Erythroblast (primary cell): ENCODE measurements around the gene PPP3CA.

Experiments used
- GATA1 ChIP-seq: IDR thresholded peaks from 2 replicates; pipeline ENCODE4 v1.6.1; 2011; ENCODE audit warnings: low read depth, mild to moderate bottlenecking, control low read depth, low read length, moderate library complexity
- POLR2A ChIP-seq: IDR thresholded peaks from 2 replicates; pipeline ENCODE4 v1.6.1; 2011; ENCODE audit warnings: mild to moderate bottlenecking, low read length

DNA sequence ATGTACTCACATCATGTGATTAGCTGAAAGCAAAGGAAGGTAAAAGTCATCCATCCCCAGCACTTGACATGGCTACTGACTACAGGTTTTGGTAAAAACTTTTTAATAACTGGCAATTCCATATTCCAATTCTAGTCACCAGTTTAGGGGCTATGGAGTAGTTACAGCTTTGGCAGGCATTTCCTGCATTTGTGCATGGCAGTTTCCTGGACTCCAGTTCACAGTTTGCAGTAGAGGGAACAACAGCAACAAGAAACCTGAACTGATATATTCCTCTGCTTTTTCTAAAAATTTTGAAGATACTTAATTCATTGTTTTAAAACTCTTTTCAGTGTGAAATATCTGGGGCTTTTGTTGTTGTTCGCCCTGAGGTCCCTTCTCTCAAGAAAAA, 184.3 kb downstream of the PPP3CA start:
- no peak for TF ChIP-seq POLR2A
- TF ChIP-seq GATA1 = no peak
